A549 (cell line): ENCODE measurements around the gene MTOR. TPM values are rescaled to one million over a fixed set of nuclear protein-coding genes. Genes with fewer than 3 reads are reported as not detected.

Experiments
- ATAC-seq, 2 experiments: fragments of 200-7000 bp in 1 of 2; fragments of >200 bp in 1 of 2; cut with Nextera tagmentation in 1 of 2; cut with Tn5 transposase in 1 of 2; 3 replicates each; pipeline versions ENCODE4 v1.8.0 to v1.9.1; 2018 to 2020; ENCODE audit warnings: mild to moderate bottlenecking in 1 of 2, moderate library complexity in 1 of 2
- CTCF ChIA-PET: fragments of 300-600 bp; sonication (Branson Sonifier 250); formaldehyde crosslinking; extraction: SDS; loops from one replicate; lab custom pipeline; 2021; ENCODE audit warnings: antibody characterized with exemption, inconsistent platforms; lab: Yijun Ruan, JAX
- POLR2A ChIA-PET: fragments of 350-600 bp; formaldehyde crosslinking; extraction: SDS; loops from one replicate; lab custom pipeline; 2021; ENCODE audit warnings: antibody characterized with exemption, inconsistent platforms; lab: Yijun Ruan, JAX
- DNase-seq, 2 experiments: peaks; one replicate each; pipeline versions ENCODE4 v3.0.0 to v3.0.0-alpha.2; 2011 to 2016; ENCODE audit warnings: low read depth in 1 of 2, low spot score in 1 of 2
- FAIRE-seq: peaks from 2 replicates; lab custom pipeline; 2011; peaks lifted over from hg19 to GRCh38; lab: Jason Lieb, UNC
- H3K27ac ChIP-seq, 2 experiments: fragments of >200 bp; sonication (Bioruptor Twin); formaldehyde crosslinking; 3 replicates each; pipeline ENCODE4 v1.5.1; 2016 to 2017
- H3K4me1 ChIP-seq: fragments of >200 bp; sonication (Bioruptor Twin); formaldehyde crosslinking; 3 replicates; pipeline ENCODE4 v1.6.1; 2016
- H3K4me2 ChIP-seq: fragments of >200 bp; sonication (Bioruptor Twin); formaldehyde crosslinking; 3 replicates; pipeline ENCODE4 v1.6.1; 2016
- H3K4me3 ChIP-seq: fragments of >200 bp; sonication (Bioruptor Twin); formaldehyde crosslinking; 3 replicates; pipeline ENCODE4 v1.5.1; 2016
- H3K9me3 ChIP-seq: fragments of >200 bp; sonication (Bioruptor Twin); formaldehyde crosslinking; 3 replicates; pipeline ENCODE4 v1.6.1; 2016
- BHLHE40 ChIP-seq: IDR thresholded peaks from 2 replicates; pipeline ENCODE4 v1.6.1; 2012; ENCODE audit warnings: low read depth, low read length, inconsistent platforms
- CHD4 ChIP-seq: fragments of 200-600 bp; sonication (generic); IDR thresholded peaks from 2 replicates; pipeline ENCODE4 v1.6.1; 2016; ENCODE audit warnings: antibody characterized with exemption, mild to moderate bottlenecking, borderline replicate concordance
- EHMT2 ChIP-seq: fragments of 200-600 bp; sonication (generic); IDR thresholded peaks from 2 replicates; pipeline ENCODE4 v1.6.1; 2016; ENCODE audit warnings: antibody characterized with exemption, low read depth, mild to moderate bottlenecking, moderate library complexity
- ESRRA ChIP-seq: fragments of 150-350 bp; IDR thresholded peaks from 2 replicates; pipeline ENCODE4 v1.6.1; 2014; ENCODE audit warnings: mild to moderate bottlenecking, low read length, borderline replicate concordance
- GATA3 ChIP-seq: IDR thresholded peaks from 2 replicates; pipeline ENCODE4 v1.6.1; 2012; ENCODE audit warnings: borderline replicate concordance
- JUN ChIP-seq, 2 experiments: fragments of >200 bp; sonication (Bioruptor Twin); formaldehyde crosslinking; IDR thresholded peaks; 2 replicates in 1 of 2; 3 replicates in 1 of 2; pipeline ENCODE4 v1.6.1; 2016 to 2017
- JUNB ChIP-seq: fragments of >200 bp; sonication (Bioruptor Twin); formaldehyde crosslinking; IDR thresholded peaks from 2 replicates; pipeline ENCODE4 v1.6.1; 2016
- KDM1A ChIP-seq: fragments of 200-600 bp; sonication (generic); IDR thresholded peaks from 2 replicates; pipeline ENCODE4 v1.6.1; 2016; ENCODE audit warnings: low read depth, mild to moderate bottlenecking
- KDM5A ChIP-seq: fragments of 200-600 bp; sonication (generic); IDR thresholded peaks from 2 replicates; pipeline ENCODE4 v1.6.1; 2016; ENCODE audit warnings: antibody characterized with exemption, mild to moderate bottlenecking
- MAZ ChIP-seq: fragments of 150-350 bp; IDR thresholded peaks from 2 replicates; pipeline ENCODE4 v1.6.1; 2014; ENCODE audit warnings: antibody characterized with exemption, low read depth, low read length, borderline replicate concordance
- MYC ChIP-seq: IDR thresholded peaks from 2 replicates; pipeline ENCODE4 v1.6.1; 2012; ENCODE audit warnings: mild to moderate bottlenecking, inconsistent platforms, low read length, improper control_type of control experiment, borderline replicate concordance
- NR3C1 ChIP-seq: fragments of >200 bp; sonication (Bioruptor Twin); formaldehyde crosslinking; IDR thresholded peaks from 3 replicates; pipeline ENCODE4 v1.6.1; 2017
- PHF8 ChIP-seq: fragments of 200-600 bp; sonication (generic); IDR thresholded peaks from 2 replicates; pipeline ENCODE4 v1.6.1; 2016; ENCODE audit warnings: low read depth, mild to moderate bottlenecking, antibody characterized with exemption, moderate library complexity, borderline replicate concordance
- RNF2 ChIP-seq: fragments of 200-600 bp; sonication (generic); IDR thresholded peaks from 2 replicates; pipeline ENCODE4 v1.6.1; 2016; ENCODE audit warnings: low read depth, mild to moderate bottlenecking, antibody characterized with exemption, moderate library complexity, borderline replicate concordance
- SMC3 ChIP-seq: fragments of >200 bp; sonication (Bioruptor Twin); formaldehyde crosslinking; IDR thresholded peaks from 3 replicates; pipeline ENCODE4 v1.6.1; 2018; ENCODE audit warnings: inconsistent platforms
- SREBF2 ChIP-seq: fragments of 450-650 bp; IDR thresholded peaks from 2 replicates; pipeline ENCODE4 v1.6.1; 2014; ENCODE audit warnings: mild to moderate bottlenecking, moderate library complexity
- TFCP2L1 ChIP-seq: fragments of 250-450 bp; sonication (Bioruptor Pico); IDR thresholded peaks from 2 replicates; pipeline ENCODE4 v1.5.0; 2021; ENCODE audit warnings: mild to moderate bottlenecking
- ZNF302 ChIP-seq: fragments of 250-450 bp; sonication (Bioruptor Pico); IDR thresholded peaks from 2 replicates; pipeline ENCODE4 v1.9.0; 2021; ENCODE audit warnings: inconsistent platforms, mild to moderate bottlenecking, moderate library complexity
- ZSCAN20 ChIP-seq: fragments of 250-450 bp; sonication (Bioruptor Pico); IDR thresholded peaks from 2 replicates; pipeline ENCODE4 v1.8.0; 2022; ENCODE audit warnings: mild to moderate bottlenecking, moderate library complexity
- WGBS: methylation state at CpG from one replicate; pipeline ENCODE4 v1.1.6; 2017; ENCODE audit errors: missing lambda C conversion rate; 5-methylcytosine and 5-hydroxymethylcytosine counted together
- polyA plus RNA-seq, 4 experiments: library from polyadenylated mRNA; depleted of rRNA in 3 of 4; stranded (reverse); fragments of >200 nt; fragmentation: RNase III in 1 of 4; extraction: RNeasy Plus Mini Kit Qiagen cat#74134 plus additional on column Dnase treatment in 1 of 4; gene quantifications; 2 replicates in 3 of 4; 3 replicates in 1 of 4; pipeline ENCODE4 v1.2.3, GENCODE V29; 2011 to 2017
- TF ChIP-seq, protein P1 (sequence below): IDR thresholded peaks from 2 replicates; pipeline ENCODE4 v1.6.1; 2012
- TF ChIP-seq, protein P2 (sequence below): fragments of 250-450 bp; sonication (Bioruptor Pico); IDR thresholded peaks from 2 replicates; pipeline ENCODE4 v1.5.0; 2020; ENCODE audit warnings: low read depth, mild to moderate bottlenecking, moderate library complexity
- TF ChIP-seq, protein P3 (sequence below): fragments of >200 bp; sonication (Bioruptor Twin); formaldehyde crosslinking; IDR thresholded peaks from 3 replicates; pipeline ENCODE4 v1.6.1; 2016
- TF ChIP-seq, protein P4 (sequence below): fragments of 200-600 bp; sonication (generic); IDR thresholded peaks from 2 replicates; pipeline ENCODE4 v1.6.1; 2016; ENCODE audit warnings: antibody characterized with exemption, mild to moderate bottlenecking, moderate library complexity
- TF ChIP-seq, protein P5 (sequence below): fragments of >200 bp; sonication (Bioruptor Twin); formaldehyde crosslinking; IDR thresholded peaks from 3 replicates; pipeline ENCODE4 v1.5.1; 2016

Gene MTOR
- polyA plus RNA-seq, 2 of the 4 experiments (the other 2 are of a cell fraction) = 15.7 to 28.5 TPM

DNA sequence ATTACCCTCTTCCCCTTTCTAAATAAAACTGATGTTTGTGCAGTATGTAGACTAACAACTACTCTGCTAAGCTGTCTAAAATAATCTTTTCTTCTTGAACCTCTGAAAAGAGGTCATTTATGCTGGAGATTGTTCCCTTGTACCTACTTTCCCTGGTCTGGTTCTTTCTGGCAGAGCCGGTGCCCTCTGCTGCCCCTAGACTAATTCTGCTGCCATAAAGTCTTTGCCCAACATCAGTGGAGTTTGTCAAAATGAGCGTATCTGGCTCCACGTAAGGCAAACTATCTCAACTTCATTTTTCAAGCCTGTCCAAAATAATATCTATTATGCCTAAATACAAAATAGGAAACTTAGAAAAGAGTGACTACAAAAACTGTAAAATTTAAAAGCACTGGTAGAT lies 104.1 kb downstream of the MTOR start:
- peak overlapping the region in 1 of 2 experiments; percentile 13; a peak in 2 of 6 replicates for H3K27ac ChIP-seq
- FAIRE-seq (no peak), DNase-seq (no peak), ATAC-seq (no peak)
- peaks cover 4% of the 10 kb centered on the region; the same call in 1 of the 3 replicates for H3K4me1 ChIP-seq
- 93% methylated on average over 3 of the region's 3 CpGs for WGBS
- ChIA-PET CTCF (no interaction called here), POLR2A (interaction anchor here (0.6 to 1.8 kb wide), 2 partner anchors 59 to 94 kb away, joined by 3 to 5 read pairs; partner anchors contain the start of gene EXOSC10)
- H3K4me2 ChIP-seq = no peak overlapping the region
- TF ChIP-seq JUNB (no peak), JUN (IDR thresholded peaks at IDR 0.05) (no peak), SMC3 (no peak), RNF2 (no peak), KDM5A (no peak), BHLHE40 (no peak), EHMT2 (no peak), PHF8 (no peak), CHD4 (no peak), NR3C1 (no peak), GATA3 (no peak)
- TF ChIP-seq, protein P1, sequence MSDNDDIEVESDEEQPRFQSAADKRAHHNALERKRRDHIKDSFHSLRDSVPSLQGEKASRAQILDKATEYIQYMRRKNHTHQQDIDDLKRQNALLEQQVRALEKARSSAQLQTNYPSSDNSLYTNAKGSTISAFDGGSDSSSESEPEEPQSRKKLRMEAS = no peak
- H3K4me3 ChIP-seq = no peak overlapping the region
- no peaks in the 10 kb centered on the region for H3K9me3 ChIP-seq

DNA sequence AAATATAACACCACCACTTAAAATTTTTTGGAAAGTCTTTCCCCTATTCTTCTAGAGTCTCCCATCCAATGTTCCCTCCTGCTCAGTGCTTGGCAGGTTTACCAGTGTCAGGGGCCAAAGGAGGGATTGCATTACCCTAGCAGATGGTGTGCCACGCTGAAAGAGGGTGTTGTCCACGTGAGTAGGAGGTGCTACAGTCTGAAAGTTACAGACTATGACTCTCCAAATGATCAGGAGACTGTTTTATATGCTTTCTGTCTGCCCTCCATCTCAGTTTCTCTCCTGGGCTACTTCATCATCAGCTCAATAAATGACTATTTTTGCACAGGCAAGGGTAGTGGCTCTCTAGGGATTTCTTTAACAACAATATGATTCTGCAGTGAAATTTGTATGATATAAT lies 104.5 kb downstream of the MTOR start:
- Histone ChIP-seq H3K27ac (peak overlapping the region in 1 of 2 experiments; percentile 13; a peak in 2 of 6 replicates), H3K4me3 (no peak overlapping the region), H3K9me3 (no peaks in the 10 kb centered on the region), H3K4me2 (no peak overlapping the region), H3K4me1 (peaks cover 4% of the 10 kb centered on the region; the same call in 1 of the 3 replicates)
- ChIA-PET CTCF (no interaction called here), POLR2A (interaction anchor here (1.8 kb wide), 1 partner anchor 58 kb away, joined by 5 read pairs; the partner anchor contains the start of gene EXOSC10)
- TF ChIP-seq, protein P2, sequence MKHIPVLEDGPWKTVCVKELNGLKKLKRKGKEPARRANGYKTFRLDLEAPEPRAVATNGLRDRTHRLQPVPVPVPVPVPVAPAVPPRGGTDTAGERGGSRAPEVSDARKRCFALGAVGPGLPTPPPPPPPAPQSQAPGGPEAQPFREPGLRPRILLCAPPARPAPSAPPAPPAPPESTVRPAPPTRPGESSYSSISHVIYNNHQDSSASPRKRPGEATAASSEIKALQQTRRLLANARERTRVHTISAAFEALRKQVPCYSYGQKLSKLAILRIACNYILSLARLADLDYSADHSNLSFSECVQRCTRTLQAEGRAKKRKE = no peak
- no peak for TF ChIP-seq CHD4
- no peak for TF ChIP-seq MAZ
- DNase-seq (no peak), ATAC-seq (no peak), FAIRE-seq (no peak)
- 80% methylated on average over 2 of the region's 2 CpGs for WGBS

DNA sequence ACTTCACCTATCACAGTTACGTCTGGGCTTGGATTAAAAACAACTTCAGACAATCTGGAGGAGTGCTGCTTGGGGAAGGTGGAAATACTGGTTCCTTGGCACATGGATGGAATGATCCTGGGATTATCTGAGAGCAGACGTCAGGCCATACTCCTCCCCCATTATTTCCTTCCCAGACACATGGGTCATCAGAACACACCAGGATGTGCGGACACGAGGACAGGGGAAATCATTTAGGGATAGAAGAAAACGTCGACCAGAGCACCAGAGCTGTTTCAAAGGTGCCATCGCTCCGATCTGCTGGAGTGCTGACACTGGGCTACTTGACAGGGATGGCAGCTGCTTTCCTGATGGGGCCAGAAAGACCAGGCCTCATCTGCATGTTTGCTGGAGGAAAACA lies 105.0 kb downstream of the MTOR start:
- no peak overlapping the region for H3K27ac ChIP-seq
- CTCF ChIA-PET = no interaction called here
- TF ChIP-seq MYC = no peak
- TF ChIP-seq, protein P3, sequence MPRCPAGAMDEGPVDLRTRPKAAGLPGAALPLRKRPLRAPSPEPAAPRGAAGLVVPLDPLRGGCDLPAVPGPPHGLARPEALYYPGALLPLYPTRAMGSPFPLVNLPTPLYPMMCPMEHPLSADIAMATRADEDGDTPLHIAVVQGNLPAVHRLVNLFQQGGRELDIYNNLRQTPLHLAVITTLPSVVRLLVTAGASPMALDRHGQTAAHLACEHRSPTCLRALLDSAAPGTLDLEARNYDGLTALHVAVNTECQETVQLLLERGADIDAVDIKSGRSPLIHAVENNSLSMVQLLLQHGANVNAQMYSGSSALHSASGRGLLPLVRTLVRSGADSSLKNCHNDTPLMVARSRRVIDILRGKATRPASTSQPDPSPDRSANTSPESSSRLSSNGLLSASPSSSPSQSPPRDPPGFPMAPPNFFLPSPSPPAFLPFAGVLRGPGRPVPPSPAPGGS = no peak
- no peak for TF ChIP-seq JUNB
- no peak for TF ChIP-seq ZNF302
- TF ChIP-seq TFCP2L1 (CRISPR knock-in tag) = no peak
- TF ChIP-seq ZSCAN20 = no peak
- TF ChIP-seq, protein P2 = no peak
- TF ChIP-seq ESRRA = no peak
- TF ChIP-seq KDM1A = no peak
- TF ChIP-seq, protein P4, sequence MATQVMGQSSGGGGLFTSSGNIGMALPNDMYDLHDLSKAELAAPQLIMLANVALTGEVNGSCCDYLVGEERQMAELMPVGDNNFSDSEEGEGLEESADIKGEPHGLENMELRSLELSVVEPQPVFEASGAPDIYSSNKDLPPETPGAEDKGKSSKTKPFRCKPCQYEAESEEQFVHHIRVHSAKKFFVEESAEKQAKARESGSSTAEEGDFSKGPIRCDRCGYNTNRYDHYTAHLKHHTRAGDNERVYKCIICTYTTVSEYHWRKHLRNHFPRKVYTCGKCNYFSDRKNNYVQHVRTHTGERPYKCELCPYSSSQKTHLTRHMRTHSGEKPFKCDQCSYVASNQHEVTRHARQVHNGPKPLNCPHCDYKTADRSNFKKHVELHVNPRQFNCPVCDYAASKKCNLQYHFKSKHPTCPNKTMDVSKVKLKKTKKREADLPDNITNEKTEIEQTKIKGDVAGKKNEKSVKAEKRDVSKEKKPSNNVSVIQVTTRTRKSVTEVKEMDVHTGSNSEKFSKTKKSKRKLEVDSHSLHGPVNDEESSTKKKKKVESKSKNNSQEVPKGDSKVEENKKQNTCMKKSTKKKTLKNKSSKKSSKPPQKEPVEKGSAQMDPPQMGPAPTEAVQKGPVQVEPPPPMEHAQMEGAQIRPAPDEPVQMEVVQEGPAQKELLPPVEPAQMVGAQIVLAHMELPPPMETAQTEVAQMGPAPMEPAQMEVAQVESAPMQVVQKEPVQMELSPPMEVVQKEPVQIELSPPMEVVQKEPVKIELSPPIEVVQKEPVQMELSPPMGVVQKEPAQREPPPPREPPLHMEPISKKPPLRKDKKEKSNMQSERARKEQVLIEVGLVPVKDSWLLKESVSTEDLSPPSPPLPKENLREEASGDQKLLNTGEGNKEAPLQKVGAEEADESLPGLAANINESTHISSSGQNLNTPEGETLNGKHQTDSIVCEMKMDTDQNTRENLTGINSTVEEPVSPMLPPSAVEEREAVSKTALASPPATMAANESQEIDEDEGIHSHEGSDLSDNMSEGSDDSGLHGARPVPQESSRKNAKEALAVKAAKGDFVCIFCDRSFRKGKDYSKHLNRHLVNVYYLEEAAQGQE = no peak
- no peak for TF ChIP-seq SREBF2
- TF ChIP-seq GATA3 = no peak
- no peak for TF ChIP-seq MAZ
- TF ChIP-seq, protein P5, sequence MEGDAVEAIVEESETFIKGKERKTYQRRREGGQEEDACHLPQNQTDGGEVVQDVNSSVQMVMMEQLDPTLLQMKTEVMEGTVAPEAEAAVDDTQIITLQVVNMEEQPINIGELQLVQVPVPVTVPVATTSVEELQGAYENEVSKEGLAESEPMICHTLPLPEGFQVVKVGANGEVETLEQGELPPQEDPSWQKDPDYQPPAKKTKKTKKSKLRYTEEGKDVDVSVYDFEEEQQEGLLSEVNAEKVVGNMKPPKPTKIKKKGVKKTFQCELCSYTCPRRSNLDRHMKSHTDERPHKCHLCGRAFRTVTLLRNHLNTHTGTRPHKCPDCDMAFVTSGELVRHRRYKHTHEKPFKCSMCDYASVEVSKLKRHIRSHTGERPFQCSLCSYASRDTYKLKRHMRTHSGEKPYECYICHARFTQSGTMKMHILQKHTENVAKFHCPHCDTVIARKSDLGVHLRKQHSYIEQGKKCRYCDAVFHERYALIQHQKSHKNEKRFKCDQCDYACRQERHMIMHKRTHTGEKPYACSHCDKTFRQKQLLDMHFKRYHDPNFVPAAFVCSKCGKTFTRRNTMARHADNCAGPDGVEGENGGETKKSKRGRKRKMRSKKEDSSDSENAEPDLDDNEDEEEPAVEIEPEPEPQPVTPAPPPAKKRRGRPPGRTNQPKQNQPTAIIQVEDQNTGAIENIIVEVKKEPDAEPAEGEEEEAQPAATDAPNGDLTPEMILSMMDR = no peak
- no peak overlapping the region for H3K4me3 ChIP-seq
- H3K4me1 ChIP-seq = peaks cover 4% of the 10 kb centered on the region; the same call in 1 of the 3 replicates
- ATAC-seq (no peak), DNase-seq (no peak), FAIRE-seq (no peak)
- H3K9me3 ChIP-seq = no peaks in the 10 kb centered on the region
- POLR2A ChIA-PET = no interaction called here
- WGBS = 83% methylated on average over 8 of the region's 8 CpGs
- H3K4me2 ChIP-seq = no peak overlapping the region
